Hematopoietic multipotent progenitor cell treated with erythropoietin and hydrocortisone succinate and interleukin-3 and kit ligand, for 6 days (in vitro differentiated cells): ENCODE data around the gene RNF215.
A peak's percentile ranks its signal among the peaks of the same experiment; 100 is the strongest.
"Not testable (repeated sequence)": the region's sequence is repeated elsewhere in the genome, so short reads cannot be mapped to it uniquely, and the experiment has no call there.

Experiments
- DNase-seq: peaks from one replicate; pipeline ENCODE4 v3.0.0-alpha.2; 2015

The RNF215 gene

GRCh38 chr22:30357650-30358215, 29.5 kb downstream of the RNF215 start:
- DNase-seq: no peak

GRCh38 chr22:30357236-30357570, 30.0 kb downstream of the RNF215 start:
- DNase-seq: no peak

- DNase-seq: peak; percentile 96
Observed at GRCh38 chr22:30356449-30357235, 30.6 kb downstream of the RNF215 start, which contains the start of the genes CCDC157 and SF3A1. Gene CCDC157 (plus strand): TSS chr22:30357007. CDS start chr22:30366001, 8,994 bp downstream. Gene SF3A1 (minus strand): TSS chr22:30356894. CDS start chr22:30356792, 102 bp downstream.

GRCh38 chr22:30354644-30355043, 32.6 kb downstream of the RNF215 start:
- DNase-seq: no peak

- no peak for DNase-seq
Observed at GRCh38 chr22:30351226-30351625, 36.0 kb downstream of the RNF215 start.

- no peak for DNase-seq
Observed at GRCh38 chr22:30348809-30349208, 38.4 kb downstream of the RNF215 start.

GRCh38 chr22:30348404-30348803, 38.8 kb downstream of the RNF215 start:
- DNase-seq: no peak

GRCh38 chr22:30347255-30347892, 39.8 kb downstream of the RNF215 start:
- DNase-seq: no peak

GRCh38 chr22:30344447-30345200, 42.6 kb downstream of the RNF215 start:
- no peak for DNase-seq

- no peak for DNase-seq
Observed at GRCh38 chr22:30340911-30341685, 46.1 kb downstream of the RNF215 start.

- DNase-seq: no peak
Observed at GRCh38 chr22:30338802-30339201, 48.4 kb downstream of the RNF215 start.

GRCh38 chr22:30338341-30338740, 48.9 kb downstream of the RNF215 start:
- DNase-seq: not testable (repeated sequence)

- DNase-seq: no peak
Observed at GRCh38 chr22:30337461-30337778, 49.8 kb downstream of the RNF215 start.

GRCh38 chr22:30336752-30337460, 50.3 kb downstream of the RNF215 start:
- no peak for DNase-seq

- no peak for DNase-seq
Observed at GRCh38 chr22:30335236-30335635, 52.0 kb downstream of the RNF215 start.

- no peak for DNase-seq
Observed at GRCh38 chr22:30334646-30335045, 52.6 kb downstream of the RNF215 start.

GRCh38 chr22:30333707-30334087, 53.5 kb downstream of the RNF215 start:
- no peak for DNase-seq

GRCh38 chr22:30332994-30333706, 54.1 kb downstream of the RNF215 start:
- no peak for DNase-seq

- DNase-seq: no peak
Observed at GRCh38 chr22:30332551-30332950, 54.7 kb downstream of the RNF215 start.
